ENCODE results near the gene LIMS1. TPM values are rescaled to one million over a fixed set of nuclear protein-coding genes. Genes with fewer than 3 reads are reported as not detected.

The LIMS1 gene
- total RNA-seq, 2 experiments from 2014 or later, result 47.4 to 52.2 TPM

DNA sequence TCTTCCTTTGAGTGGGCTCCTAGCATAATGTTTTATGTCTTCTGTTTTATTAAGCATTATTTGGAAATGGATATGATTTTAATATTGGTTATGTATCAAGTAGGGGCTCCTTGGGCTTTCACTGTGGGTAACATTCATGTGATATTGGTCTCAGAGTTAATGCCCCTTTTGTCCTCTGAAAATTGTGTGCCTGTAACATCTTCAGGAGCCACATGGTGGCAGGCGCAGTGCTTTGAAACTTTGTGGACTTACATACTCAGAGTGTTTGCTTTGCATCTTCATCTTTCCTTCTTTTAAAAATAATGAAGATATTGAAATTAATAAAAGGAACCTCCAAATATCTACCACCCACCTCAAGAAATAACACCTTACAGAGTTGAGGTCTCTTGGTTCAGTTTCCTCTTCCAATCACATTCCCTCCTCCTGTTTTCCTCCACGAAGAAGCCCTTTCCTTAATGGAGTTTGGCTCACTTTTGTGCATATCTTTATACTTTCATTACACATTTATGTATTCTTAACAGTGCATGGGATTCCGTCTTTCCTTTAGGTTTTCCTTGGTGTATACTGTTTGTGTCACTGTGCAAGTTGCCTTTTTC, 73.5 kb downstream of the LIMS1 start:
- ChIA-PET CTCF (interaction anchor here (2.7 to 6.9 kb wide), 2 partner anchors 27 to 29 kb away, joined by 18 to 55 read pairs; no protein-coding TSS in a partner anchor), POLR2A (no interaction called here)

DNA sequence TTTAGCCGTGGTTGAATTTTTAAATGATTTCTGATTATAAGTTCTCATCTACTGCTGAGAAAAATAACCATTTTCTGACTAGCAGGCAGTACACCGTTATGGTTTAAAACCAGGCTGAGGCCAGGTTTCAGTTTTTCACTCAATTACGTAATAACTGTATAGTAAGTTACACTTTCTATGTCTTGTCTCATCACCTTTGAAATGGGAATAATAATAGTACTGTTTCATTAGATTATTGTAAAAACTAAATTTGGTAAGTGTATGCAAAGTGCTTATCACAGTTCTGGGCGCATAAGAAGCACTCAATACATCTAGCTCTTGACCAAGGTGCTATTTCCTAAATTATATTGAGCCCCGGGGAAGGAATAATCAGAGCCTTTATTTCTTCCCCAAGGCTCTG, 76.8 kb downstream of the LIMS1 start:
- ChIA-PET CTCF (interaction anchor here (1.2 to 6.9 kb wide), 2 partner anchors 18 to 24 kb away, joined by 4 to 55 read pairs; no protein-coding TSS in a partner anchor), POLR2A (no interaction called here)

DNA sequence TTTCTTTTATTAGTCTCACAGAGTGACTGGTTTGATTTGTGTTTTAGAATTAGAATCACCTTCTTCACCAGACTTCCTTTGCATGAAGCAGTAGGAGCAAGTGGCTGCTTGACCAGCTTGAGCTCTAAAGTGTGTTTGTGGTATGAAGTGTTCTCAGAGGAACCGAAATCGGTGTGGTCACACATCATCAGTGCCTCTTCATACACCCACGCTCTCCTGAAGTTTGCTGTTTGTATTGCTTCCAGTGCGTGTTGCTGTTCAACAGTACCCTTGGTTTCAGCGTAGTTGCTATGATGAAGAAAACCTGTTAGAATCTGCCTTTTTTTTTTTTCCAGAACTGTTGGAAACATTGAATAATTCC, 77.9 kb downstream of the LIMS1 start:
- POLR2A ChIA-PET, result interaction anchor here (0.6 to 1.4 kb wide), 6 partner anchors 9 to 223 kb away, joined by 3 to 4 read pairs (median 3); no protein-coding TSS in a partner anchor
- CTCF ChIA-PET, result interaction anchor here (0.7 to 6.9 kb wide), 7 partner anchors 9 to 629 kb away, joined by 3 to 55 read pairs (median 4); no protein-coding TSS in a partner anchor

DNA sequence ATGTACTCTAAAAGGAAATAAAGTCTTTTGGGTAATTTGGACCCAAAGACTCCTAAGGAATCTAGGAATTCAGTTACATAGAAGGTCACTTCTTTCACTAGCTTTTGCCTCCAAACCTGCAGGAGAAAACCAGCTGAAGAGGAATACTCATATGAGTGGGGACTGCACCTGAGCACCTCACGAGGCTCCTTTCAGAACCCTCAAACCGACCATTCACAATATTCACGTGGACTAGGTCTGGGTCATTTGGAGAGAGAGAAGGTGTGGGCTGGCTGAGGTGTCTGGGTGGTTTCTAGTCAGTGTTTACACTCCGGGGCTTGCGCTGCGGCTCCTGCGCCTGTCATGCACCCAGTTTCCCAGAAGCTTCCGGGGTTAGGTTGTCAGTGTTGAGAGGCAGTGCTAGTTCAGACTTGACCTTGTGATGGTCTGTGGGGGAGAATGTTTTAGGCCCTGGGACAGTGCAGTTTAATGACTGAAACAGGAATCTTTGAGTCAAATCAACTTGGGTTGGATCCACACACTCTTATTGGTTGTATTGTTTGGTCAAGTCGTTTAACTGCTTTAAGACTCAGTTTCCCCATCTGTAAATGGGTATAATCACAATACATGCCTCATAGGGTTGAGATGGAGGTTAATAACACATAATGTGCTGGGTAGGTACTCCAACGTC, 78.4 kb downstream of the LIMS1 start:
- CTCF ChIA-PET, result interaction anchor here (0.7 to 6.9 kb wide), 6 partner anchors 8 to 630 kb away, joined by 3 to 55 read pairs (median 4); no protein-coding TSS in a partner anchor
- POLR2A ChIA-PET, result interaction anchor here (0.7 to 1.4 kb wide), 5 partner anchors 8 to 222 kb away, joined by 3 to 4 read pairs (median 3); partner anchors contain the start of gene LIMS1

DNA sequence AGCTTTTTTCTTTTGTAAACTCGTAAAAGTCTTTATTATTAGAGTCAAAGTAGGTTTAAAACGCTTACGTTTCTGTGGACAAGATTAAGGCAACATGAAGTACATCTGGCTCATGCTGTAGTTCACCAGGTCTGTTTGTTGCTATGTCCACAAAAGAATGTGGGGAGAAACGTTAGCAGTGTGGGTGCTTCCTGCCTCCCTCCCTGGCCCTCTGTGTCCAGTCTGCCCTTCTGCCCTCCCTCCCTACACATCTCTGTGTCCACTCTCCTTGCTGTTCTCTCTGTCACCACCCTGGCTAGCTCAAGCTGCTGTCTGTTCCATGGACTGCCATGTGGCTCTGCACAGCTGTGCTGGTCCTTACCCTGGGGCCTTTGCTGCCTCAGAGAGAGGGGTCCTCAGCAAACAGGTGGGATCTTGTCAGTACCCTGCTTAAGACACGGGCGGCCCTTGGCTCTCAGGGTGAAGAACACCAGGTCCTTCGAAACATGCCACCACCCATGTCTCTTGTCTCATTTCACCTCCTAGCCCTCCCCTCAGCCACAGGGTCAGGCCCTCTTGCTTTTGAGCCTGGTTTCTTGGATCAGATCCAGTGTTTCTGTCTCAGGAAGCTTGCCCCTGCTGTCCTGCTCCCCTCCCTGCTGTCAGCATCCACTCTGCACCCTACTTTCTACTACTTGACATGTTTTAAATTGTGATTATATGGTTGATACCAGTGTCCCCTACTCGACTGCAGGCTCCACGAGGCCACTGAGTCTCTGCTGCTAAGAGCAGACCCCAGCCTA, 79.2 kb downstream of the LIMS1 start:
- POLR2A ChIA-PET, result interaction anchor here (0.8 to 0.9 kb wide), 2 partner anchors 80 kb away, joined by 3 to 7 read pairs; partner anchors contain the start of gene LIMS1

DNA sequence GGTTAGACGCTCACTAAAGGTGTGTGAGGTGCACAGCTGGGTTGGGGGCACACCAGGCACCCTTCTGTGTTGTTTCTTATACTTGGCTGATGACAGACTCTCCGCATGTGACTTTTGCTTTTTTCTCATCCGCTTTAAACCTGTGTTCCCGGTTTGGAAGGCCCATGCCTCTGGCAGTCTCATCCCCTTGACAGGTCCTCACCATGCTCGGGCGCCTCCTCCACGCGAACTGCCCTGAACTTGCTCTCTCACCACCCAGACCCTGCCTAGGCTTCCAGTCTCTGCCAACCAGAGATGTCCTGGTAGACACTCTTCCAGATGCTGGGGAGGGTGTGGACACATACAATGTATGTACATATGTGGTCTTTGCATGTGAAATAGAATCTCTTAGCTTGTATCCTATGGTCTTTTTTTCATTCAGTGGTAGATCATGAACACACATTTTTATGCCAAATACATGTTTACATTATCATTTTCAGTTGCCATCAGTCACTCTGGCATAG, 79.8 kb downstream of the LIMS1 start:
- ChIA-PET POLR2A (interaction anchor here (0.9 kb wide), 1 partner anchor 81 kb away, joined by 7 read pairs; no protein-coding TSS in a partner anchor), CTCF (interaction anchor here (6.9 kb wide), 1 partner anchor 21 kb away, joined by 55 read pairs; no protein-coding TSS in a partner anchor)

More for the DNA sequence above, 79.2 kb downstream of the LIMS1 start:
- CTCF ChIA-PET, result interaction anchor here (1.6 to 6.9 kb wide), 3 partner anchors 9 to 22 kb away, joined by 4 to 55 read pairs (median 10); no protein-coding TSS in a partner anchor

DNA sequence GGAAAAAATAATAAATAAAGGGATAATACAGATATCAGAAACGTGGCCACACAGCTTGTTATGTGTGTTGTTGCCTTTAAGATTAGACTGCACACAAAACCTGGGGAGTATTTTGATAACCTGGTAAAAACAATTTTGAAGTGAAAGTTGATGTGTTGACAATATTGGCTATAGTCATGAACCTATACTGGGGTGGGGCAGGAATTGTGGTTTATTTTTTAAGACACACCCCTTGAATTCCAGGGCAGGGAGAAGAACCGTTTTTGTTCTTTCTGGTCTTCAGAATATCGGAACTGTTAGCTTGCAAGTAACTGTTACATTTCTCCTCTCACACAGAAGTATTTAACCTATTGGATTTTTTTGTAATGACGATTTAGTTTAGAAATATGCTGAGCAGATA, 80.4 kb downstream of the LIMS1 start:
- ChIA-PET POLR2A (no interaction called here), CTCF (interaction anchor here (1.7 to 6.9 kb wide), 2 partner anchors 15 to 21 kb away, joined by 4 to 55 read pairs; no protein-coding TSS in a partner anchor)

DNA sequence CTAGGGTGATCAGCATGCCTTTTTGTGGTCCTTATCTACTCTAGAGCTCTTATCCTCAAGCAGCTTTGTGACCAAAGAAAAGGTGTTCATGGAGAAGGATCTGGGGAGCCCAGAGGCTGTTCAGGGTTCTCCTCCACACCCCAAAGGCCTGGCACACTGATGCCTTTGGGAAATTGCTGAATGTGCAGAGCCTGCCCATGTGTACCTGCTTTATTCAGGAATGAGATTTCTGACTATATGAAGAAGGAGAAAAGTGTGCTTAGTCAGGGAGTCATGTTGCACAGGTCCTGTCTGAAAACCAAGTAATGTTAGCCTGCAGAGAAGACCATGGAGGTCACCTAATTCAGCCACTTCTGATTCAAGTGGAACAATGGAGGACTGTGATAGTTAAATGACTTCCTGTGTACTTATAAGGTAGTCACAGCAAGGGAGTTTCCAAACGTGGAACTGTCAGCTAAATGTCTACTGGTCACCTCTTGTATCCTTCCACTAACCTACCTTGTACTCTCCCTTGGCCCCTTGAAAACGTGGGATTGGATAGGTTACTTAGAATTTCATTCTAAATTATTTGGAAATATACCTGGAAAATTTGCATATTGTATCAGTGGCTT, 81.3 kb downstream of the LIMS1 start:
- POLR2A ChIA-PET, result no interaction called here

DNA sequence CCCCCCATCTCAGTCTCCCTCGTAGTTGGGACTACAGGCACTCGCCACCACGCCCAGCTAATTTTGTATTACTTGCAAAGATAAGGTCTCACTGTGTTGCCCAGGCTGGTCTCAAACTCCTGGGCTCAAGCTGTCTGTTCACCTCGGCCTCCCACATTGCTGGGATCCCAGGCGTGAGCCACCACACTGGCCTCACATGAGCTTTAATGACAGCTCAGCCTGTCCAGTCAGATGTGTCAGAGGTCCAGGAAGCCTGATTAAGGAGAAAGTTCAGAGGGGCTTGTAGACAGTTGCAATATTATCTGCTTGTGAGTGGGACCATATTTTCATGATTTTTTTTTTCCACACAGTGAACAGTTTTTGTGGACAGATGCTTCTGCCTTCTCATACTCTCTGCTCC, 82.0 kb downstream of the LIMS1 start:
- ChIA-PET POLR2A (no interaction called here), CTCF (interaction anchor here (1.7 to 2.8 kb wide), 3 partner anchors 13 to 32 kb away, joined by 4 to 16 read pairs (median 6); no protein-coding TSS in a partner anchor)

More for the DNA sequence above, 81.3 kb downstream of the LIMS1 start:
- CTCF ChIA-PET, result interaction anchor here (1.7 to 2.8 kb wide), 3 partner anchors 14 to 32 kb away, joined by 4 to 16 read pairs (median 6); no protein-coding TSS in a partner anchor

DNA sequence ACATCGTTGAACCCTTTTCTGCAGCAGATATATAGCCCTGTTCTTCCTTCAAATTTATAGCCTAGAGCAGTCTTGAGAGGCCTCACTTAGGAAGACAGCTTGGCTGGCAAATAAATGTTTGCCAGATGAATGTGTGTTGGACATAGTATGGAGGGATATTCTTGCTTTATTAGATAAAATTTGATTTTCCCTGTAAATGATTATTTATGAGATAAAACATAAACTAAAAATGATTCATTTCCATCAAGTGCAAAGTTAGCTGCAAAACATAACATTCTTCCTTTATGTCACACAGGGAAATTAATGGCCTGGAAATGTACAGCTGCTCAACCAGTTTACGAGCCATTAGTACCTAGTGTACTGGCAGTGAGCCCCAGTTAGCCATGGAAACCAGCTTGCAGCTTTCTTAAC, 82.5 kb downstream of the LIMS1 start:
- ChIA-PET CTCF (interaction anchor here (1.0 to 2.8 kb wide), 4 partner anchors 13 to 33 kb away, joined by 3 to 16 read pairs (median 4); no protein-coding TSS in a partner anchor), POLR2A (no interaction called here)

DNA sequence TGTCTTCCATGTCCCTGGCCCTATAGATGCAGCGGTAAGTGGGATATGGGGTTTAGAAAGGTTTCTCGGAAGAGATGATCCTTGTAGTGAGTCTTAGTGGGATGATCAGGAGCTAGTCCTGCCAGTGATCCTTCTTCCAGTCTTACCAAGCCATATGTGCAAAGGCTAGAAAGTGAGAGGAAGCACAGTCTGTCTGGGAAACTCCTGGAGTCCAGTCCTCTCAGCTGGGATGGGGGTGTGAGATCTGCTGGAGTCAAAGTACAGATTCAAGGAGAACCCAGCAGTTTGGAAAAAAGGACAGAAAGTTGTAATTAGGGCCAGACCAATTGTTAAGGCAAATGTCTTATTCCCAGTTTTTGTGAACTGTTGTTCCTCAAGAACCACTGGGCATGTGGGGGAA, 83.3 kb downstream of the LIMS1 start:
- ChIA-PET CTCF (interaction anchor here (1.0 to 2.8 kb wide), 4 partner anchors 12 to 34 kb away, joined by 3 to 16 read pairs (median 4); no protein-coding TSS in a partner anchor), POLR2A (no interaction called here)

DNA sequence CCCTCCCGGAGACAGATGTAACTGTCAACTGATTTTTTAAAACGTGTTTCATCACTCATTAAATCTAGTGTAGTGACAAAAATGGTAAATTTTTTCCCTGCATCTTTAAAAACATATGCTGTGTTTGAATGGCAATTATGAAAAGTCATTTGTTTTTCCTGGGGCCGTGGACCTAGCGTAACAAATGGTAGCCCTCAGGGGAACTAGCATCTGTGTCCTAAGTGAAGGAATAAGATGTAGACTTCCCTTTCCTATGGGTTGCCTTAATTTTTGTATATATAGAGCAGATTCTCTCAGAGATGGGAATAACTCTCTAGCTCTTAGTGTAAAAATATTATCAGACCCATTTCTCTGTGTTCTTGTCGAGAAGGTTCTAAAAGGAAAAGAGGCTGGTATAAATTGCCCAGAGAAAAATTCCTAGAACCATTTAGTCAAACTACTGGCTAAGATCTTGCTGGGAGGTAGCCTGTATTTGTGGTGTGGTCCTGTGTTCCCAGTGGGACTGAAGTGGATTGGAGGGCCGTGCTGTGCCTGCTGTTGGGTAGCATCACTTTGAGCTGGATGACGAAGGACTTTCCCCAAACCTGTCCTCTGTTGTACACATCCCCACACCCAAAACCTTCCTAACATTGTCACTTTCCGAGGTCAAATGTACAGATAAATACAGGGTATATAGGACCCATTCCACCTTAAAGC, 85.8 kb downstream of the LIMS1 start:
- POLR2A ChIA-PET, result no interaction called here
- CTCF ChIA-PET, result interaction anchor here (0.9 to 3.4 kb wide), 2 partner anchors 8 to 17 kb away, joined by 4 to 15 read pairs; no protein-coding TSS in a partner anchor

DNA sequence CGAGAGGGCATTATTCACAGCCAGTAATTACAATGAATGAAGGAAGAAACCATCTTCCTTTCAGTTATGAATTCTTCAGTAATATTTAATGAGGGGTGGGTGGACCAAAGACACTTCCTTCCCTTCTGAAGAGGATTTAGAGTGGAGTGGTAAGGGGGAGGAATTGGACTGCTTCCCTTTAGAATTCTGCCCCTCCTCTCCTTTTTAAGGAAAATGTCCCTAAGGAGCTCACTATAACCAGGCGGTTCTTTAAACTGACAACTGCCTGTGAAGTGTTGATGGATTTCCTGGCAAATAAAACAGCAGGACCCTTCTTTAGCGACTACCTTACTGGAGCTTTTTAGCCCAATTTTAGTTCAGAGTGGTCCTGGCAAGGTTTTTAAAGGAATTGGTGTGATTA, 86.4 kb downstream of the LIMS1 start:
- ChIA-PET POLR2A (interaction anchor here (1.0 kb wide), 2 partner anchors 8 to 99 kb away, joined by 3 to 4 read pairs; partner anchors contain the start of gene RANBP2), CTCF (interaction anchor here (0.9 to 3.4 kb wide), 4 partner anchors 8 to 19 kb away, joined by 3 to 15 read pairs (median 4); no protein-coding TSS in a partner anchor)

DNA sequence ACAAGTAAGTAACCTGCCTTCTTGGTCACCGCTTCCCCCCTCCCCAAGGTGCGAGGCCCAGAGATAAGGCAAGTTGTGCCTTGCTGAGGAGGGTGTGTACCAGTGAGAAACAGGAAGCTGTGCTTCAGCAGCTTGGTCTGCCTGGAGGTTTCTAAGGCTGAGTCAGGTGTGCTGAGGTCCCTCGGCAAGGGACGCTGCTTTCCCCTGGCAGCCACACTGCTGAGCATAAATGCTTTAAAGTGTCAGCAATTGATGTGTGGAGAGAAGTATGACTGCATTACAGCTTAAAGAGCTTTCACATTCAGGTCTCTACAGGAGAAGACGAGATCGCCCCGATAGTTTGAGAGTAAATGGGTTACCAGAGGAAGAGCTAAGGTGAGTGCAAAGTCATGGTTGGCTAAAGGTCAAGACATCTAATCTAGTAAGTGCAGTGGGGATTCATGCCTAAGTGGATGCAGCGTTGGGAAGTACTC, 86.9 kb downstream of the LIMS1 start:
- ChIA-PET CTCF (interaction anchor here (0.9 to 3.4 kb wide), 5 partner anchors 8 to 18 kb away, joined by 3 to 15 read pairs (median 4); no protein-coding TSS in a partner anchor), POLR2A (interaction anchor here (1.0 kb wide), 2 partner anchors 9 to 98 kb away, joined by 3 to 4 read pairs; partner anchors contain the start of gene RANBP2)

DNA sequence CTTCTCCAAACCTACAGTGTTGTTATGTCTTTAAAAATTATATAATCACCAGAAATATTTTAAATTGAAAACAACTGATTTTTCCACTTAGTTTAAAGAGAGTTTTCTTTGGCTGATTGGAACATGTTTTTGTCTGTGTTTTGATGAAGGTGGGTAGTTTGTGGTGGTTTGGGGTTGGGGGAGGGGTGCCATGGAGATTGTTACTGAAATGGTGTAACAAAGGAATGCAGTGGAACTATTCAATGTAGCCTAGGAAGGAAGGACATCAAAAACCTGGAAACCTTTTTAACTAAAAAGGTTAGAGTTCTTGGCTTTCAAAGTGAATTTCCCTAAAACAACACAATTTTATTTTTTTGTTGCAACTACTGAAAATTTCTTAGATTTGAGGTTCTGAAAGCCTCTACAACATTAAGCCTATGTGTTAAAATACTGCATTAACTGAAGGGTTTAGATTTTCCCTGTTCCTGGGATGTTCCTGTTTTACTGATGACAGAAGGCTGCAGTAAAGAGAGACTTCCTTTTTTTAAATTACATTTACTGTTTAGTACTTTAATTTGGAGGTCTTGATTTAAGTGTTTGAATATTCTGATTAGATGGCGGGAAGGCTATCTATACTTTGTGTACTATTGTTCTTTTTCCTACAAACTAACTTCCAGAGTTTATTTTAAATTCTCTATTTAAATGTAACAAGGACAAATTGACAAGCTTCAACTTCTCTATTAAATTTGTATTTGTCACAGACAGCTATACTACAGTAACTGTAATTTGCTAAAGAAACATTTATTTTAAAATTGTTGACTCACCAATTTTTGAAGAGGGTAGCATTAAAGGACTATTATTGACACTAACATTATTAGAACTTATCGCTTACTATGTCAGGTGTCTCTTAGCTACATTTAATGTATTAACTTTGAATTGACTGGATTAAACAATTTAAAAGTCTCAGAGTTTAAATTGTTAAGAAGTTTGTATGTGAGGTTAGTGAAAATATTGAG, 87.7 kb downstream of the LIMS1 start:
- ChIA-PET POLR2A (interaction anchor here (1.0 kb wide), 2 partner anchors 10 to 97 kb away, joined by 3 to 4 read pairs; partner anchors contain the start of gene RANBP2), CTCF (interaction anchor here (1.0 to 3.4 kb wide), 6 partner anchors 7 to 17 kb away, joined by 3 to 15 read pairs (median 6); no protein-coding TSS in a partner anchor)

DNA sequence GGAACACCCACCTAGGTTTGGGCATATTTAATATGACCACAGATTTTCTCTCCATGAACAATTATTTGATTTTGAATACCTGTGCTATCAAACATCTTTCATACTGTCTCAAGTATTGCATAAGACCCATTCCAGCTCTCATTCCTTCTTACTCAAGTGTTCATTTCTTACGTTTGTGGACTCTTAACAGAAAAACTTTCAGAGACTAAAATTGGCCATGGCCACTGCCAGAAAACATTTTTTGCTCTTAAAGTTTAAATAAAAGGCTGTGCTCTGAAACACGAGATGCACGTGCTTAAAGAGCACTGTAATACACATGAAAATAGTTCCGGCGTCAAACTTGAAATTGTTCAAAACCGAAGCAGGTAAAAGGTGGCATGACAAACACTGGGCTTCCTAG, 89.3 kb downstream of the LIMS1 start:
- ChIA-PET CTCF (interaction anchor here (1.2 to 2.5 kb wide), 3 partner anchors 10 to 13 kb away, joined by 4 to 10 read pairs (median 8); no protein-coding TSS in a partner anchor), POLR2A (interaction anchor here (0.5 kb wide), 1 partner anchor 79 kb away, joined by 8 read pairs; no protein-coding TSS in a partner anchor)

Data from activated CD8-positive, alpha-beta memory T cell treated with anti-CD3 and anti-CD28 coated beads for 36 hours (primary cell).